Activated naive CD4-positive, alpha-beta T cell treated with anti-CD3 and anti-CD28 coated beads, Interleukin-2, amount 10 ng/mL, durations not matched to agents 7 days and 5 days (primary cell): ENCODE data around the gene TOX3.

Experiments
- CTCF ChIA-PET: fragments of 350-600 bp; sonication (Branson Sonifier 250); formaldehyde crosslinking; loops from one replicate; lab custom pipeline; 2021; ENCODE audit warnings: antibody characterized with exemption; lab: Charles Lee
- DNase-seq: peaks from one replicate; pipeline ENCODE4 v3.0.0-alpha.2; 2020
- H3K27ac Mint-ChIP-seq: one replicate; pipeline ENCODE4 v1.8.0; 2021; ENCODE audit warnings: mild to moderate bottlenecking, moderate library complexity, mixed read lengths
- H3K27me3 Mint-ChIP-seq: one replicate; pipeline ENCODE4 v1.8.0; 2021; ENCODE audit warnings: mild to moderate bottlenecking, mixed read lengths
- H3K36me3 Mint-ChIP-seq: one replicate; pipeline ENCODE4 v1.8.0; 2021; ENCODE audit warnings: mixed read lengths
- H3K4me1 Mint-ChIP-seq: one replicate; pipeline ENCODE4 v1.8.0; 2021; ENCODE audit warnings: mixed read lengths
- H3K4me3 Mint-ChIP-seq: one replicate; pipeline ENCODE4 v1.8.0; 2021; ENCODE audit warnings: mild to moderate bottlenecking, moderate library complexity, mixed read lengths
- H3K9me3 Mint-ChIP-seq: one replicate; pipeline ENCODE4 v1.8.0; 2021; ENCODE audit warnings: mixed read lengths

TOX3 gene

DNA sequence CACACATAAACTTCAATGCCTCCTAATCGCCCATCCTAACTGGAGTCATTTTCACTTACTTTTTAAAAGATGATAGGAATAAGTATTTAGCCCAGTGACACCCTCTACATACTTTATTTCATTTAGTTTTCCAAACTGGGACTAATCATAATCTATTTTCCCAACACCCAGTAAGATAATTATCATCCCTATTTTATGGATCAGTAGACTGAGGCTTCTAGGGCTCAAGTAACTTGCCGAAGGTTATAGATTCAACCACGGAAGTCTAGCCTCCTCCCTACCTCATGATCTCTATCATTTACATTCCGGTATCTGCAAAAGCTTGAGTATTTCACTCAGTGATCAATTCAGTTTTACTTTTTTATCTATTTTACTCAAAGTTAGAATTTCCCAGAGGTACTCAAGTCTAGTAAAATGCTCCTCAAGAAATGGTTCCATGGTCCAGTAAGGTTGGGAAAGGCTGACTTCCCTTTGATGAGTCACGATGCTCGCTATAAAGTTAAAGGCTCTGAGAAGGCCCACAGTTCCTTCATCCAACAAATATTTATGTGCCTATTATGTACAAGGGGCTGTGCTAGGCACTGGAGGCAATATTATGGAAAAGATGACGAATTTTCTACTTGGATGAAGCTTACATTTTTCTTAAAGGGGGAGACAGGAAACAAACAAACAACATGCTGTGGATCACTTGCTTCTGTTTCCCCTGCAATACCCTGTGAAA is 75.1 kb downstream of the TOX3 start:
- CTCF ChIA-PET, result no interaction called here
- Mint-ChIP-seq H3K9me3 (no peaks in the 10 kb centered on the region), H3K4me3 (no peak overlapping the region), H3K27me3 (no peaks in the 10 kb centered on the region), H3K4me1 (no peaks in the 10 kb centered on the region), H3K27ac (no peak overlapping the region), H3K36me3 (no peaks in the 10 kb centered on the region)
- DNase-seq, result no peak

DNA sequence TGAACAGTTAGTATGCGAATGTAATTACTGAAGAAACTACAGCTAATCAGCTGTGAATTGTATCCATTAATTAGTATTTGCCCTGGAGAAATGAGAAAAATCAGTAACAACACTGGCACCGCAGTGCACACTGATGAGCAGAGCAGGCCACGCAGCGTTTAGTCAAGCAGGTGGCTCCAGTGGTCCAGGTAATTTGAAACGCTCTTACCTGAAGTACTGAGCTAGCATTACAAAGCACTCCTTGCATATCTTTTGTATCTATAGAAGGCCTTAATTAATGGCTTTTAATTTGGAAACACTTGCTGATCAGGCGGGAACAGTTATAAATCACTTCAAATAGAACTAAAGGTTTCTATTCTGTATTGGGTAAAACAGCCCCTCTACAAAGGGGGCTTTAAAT is 76.4 kb downstream of the TOX3 start:
- no peaks in the 10 kb centered on the region for H3K36me3 Mint-ChIP-seq
- no peaks in the 10 kb centered on the region for H3K9me3 Mint-ChIP-seq
- no peak overlapping the region for H3K4me3 Mint-ChIP-seq
- no peak overlapping the region for H3K27ac Mint-ChIP-seq
- CTCF ChIA-PET, result no interaction called here
- no peaks in the 10 kb centered on the region for H3K4me1 Mint-ChIP-seq
- H3K27me3 Mint-ChIP-seq, result no peaks in the 10 kb centered on the region
- DNase-seq, result no peak

DNA sequence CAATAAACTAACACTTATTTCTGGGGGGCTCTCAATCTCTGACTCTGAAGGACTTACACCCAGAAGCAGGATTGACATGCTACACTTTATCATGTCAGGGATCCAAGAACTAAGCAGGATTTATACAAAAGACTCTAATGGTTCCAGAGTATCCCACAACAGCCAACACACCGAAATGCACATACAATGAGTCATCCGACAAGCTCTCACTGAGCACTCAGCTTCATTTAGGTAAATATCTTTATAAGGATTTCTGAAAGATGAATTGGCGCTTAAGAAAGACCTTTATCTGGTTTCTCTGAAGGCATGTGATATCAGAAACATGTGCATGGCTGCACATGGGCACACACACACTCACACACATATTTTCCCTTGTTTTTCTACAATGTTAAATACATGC is 77.2 kb downstream of the TOX3 start:
- no peaks in the 10 kb centered on the region for H3K36me3 Mint-ChIP-seq
- H3K27ac Mint-ChIP-seq, result no peak overlapping the region
- no peak for DNase-seq
- H3K27me3 Mint-ChIP-seq, result no peaks in the 10 kb centered on the region
- H3K9me3 Mint-ChIP-seq, result no peaks in the 10 kb centered on the region
- no peaks in the 10 kb centered on the region for H3K4me1 Mint-ChIP-seq
- CTCF ChIA-PET, result no interaction called here
- no peak overlapping the region for H3K4me3 Mint-ChIP-seq

DNA sequence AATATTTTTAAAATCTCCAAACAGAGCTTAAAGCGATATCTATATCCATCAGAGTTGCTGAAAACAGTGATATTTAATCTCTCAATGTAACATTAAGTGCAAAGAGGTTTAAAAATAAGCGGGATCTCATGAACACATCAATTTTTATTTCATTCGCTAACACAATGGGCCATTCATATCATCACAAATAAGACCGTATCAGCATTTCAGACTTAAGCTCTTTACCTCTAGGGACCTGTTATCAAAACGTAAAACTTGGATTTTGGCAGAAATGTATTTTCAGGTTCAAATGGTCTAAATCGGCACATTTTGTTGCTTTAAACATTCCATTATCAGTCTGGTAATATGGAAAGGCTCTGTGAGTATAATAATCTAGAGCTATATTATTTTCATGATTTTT is 77.9 kb downstream of the TOX3 start:
- H3K4me3 Mint-ChIP-seq, result no peak overlapping the region
- H3K9me3 Mint-ChIP-seq, result no peaks in the 10 kb centered on the region
- no peaks in the 10 kb centered on the region for H3K36me3 Mint-ChIP-seq
- no peaks in the 10 kb centered on the region for H3K27me3 Mint-ChIP-seq
- no peak overlapping the region for H3K27ac Mint-ChIP-seq
- CTCF ChIA-PET, result no interaction called here
- H3K4me1 Mint-ChIP-seq, result no peaks in the 10 kb centered on the region
- no peak for DNase-seq

DNA sequence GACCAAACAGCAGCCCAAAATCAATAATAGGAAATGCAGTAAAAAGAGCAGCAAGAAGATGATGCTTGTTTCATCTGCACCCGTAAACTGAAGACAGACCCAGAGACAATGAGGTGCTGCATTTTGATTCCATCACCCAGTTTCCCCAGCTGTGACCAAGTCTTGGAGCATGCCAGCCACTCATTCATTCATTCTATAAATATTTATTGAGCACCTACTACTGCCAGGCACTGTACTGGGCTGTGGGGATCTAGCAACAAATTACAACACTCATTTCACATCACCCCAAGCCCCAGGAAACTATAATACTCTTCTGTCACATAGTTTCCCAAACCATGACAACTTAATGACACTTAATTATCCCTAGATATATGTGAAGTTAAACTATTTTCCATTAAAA is 79.2 kb downstream of the TOX3 start:
- Mint-ChIP-seq H3K4me3 (no peak overlapping the region), H3K36me3 (no peaks in the 10 kb centered on the region), H3K9me3 (no peaks in the 10 kb centered on the region), H3K27me3 (no peaks in the 10 kb centered on the region), H3K4me1 (no peaks in the 10 kb centered on the region), H3K27ac (no peak overlapping the region)
- CTCF ChIA-PET, result no interaction called here
- no peak for DNase-seq

DNA sequence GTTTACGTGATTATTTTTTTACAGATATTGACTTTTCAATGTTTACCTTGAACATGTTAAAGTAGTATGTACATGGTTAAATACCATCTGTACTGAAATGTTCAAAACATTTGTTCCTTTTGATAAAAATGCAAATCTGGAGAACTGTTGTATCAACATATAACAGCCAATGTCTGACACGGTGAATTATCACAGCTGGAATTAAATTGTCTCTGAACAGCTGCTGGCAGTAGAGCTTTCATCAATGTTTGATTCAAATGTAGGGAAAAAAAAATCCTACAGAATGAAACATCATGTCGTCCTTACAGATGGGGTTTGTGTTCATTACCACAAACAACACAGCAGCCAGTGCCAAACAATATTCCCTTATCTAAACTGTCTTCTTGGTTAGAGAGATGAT is 79.9 kb downstream of the TOX3 start:
- Mint-ChIP-seq H3K4me3 (no peak overlapping the region), H3K9me3 (no peaks in the 10 kb centered on the region), H3K36me3 (no peaks in the 10 kb centered on the region), H3K27ac (no peak overlapping the region), H3K4me1 (no peaks in the 10 kb centered on the region), H3K27me3 (no peaks in the 10 kb centered on the region)
- no peak for DNase-seq
- CTCF ChIA-PET, result no interaction called here

DNA sequence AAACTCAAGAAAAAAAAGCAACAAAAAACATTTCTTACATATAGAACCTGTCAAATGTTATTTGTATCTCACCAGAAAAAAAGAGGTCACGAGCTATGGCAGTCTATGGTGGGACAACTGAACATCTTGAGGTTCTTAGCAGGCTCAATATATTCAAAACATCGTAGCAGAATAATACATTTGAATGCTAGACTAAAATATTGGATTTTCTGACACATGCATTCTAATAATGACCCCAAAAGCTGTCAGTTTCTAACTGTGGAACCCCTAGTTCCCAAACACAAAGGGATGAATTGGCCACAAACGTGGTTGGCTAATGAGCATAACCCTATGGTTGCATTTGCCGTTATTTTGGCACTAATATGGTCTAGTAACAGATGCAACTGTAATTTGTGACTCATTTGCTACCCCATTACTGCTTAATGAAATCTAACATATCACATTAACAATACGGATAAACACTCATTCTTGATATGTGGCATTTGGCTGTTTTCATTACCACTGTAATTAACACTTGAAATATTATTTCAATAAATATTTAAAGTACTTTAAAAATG is 81.2 kb downstream of the TOX3 start:
- CTCF ChIA-PET, result no interaction called here
- H3K9me3 Mint-ChIP-seq, result no peaks in the 10 kb centered on the region
- H3K27me3 Mint-ChIP-seq, result no peaks in the 10 kb centered on the region
- no peak for DNase-seq
- H3K4me3 Mint-ChIP-seq, result no peak overlapping the region
- H3K27ac Mint-ChIP-seq, result no peak overlapping the region
- no peaks in the 10 kb centered on the region for H3K36me3 Mint-ChIP-seq
- no peaks in the 10 kb centered on the region for H3K4me1 Mint-ChIP-seq

DNA sequence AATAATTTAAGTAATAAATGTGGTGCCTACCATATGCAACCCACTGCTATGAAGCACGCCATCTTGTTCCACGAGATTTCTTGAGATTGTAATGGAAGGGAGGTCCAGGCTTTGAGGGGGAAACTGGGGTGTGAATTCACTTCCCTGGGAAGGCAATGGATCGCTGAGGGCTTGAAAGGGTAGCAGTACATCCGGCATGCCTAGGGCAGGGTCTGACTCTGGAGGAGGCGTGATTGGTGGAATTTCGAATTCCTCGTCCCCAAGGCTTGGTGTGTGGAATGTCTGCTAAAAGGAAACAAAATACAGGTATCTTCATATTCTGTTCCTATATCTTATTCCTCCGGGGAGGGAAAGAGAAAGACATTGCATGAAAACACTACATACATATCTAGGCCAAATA is 83.0 kb downstream of the TOX3 start:
- H3K4me1 Mint-ChIP-seq, result no peaks in the 10 kb centered on the region
- H3K4me3 Mint-ChIP-seq, result no peak overlapping the region
- H3K36me3 Mint-ChIP-seq, result no peaks in the 10 kb centered on the region
- no peaks in the 10 kb centered on the region for H3K27me3 Mint-ChIP-seq
- H3K27ac Mint-ChIP-seq, result no peak overlapping the region
- CTCF ChIA-PET, result no interaction called here
- no peaks in the 10 kb centered on the region for H3K9me3 Mint-ChIP-seq
- DNase-seq, result no peak

DNA sequence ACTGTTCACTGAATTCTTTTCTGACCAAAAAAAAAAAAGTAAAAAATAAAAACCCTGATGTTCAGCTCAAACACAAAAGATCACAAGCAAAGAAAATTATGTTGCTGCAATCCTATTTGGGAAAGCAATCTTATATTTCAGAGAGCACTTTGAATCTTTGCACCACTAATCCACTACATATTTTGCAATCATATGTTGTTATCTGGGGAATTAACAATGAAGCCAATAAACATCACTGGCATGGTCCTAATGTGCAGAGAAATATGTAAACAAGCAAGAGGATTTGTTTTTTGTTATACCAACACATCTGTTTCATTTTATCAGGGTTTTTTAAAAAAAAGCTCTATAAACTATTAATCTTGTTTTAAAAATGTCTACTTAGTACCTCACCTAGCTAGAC is 84.1 kb downstream of the TOX3 start:
- no peaks in the 10 kb centered on the region for H3K9me3 Mint-ChIP-seq
- no peak overlapping the region for H3K27ac Mint-ChIP-seq
- no peaks in the 10 kb centered on the region for H3K27me3 Mint-ChIP-seq
- DNase-seq, result no peak
- CTCF ChIA-PET, result no interaction called here
- H3K4me1 Mint-ChIP-seq, result no peaks in the 10 kb centered on the region
- no peak overlapping the region for H3K4me3 Mint-ChIP-seq
- H3K36me3 Mint-ChIP-seq, result no peaks in the 10 kb centered on the region

DNA sequence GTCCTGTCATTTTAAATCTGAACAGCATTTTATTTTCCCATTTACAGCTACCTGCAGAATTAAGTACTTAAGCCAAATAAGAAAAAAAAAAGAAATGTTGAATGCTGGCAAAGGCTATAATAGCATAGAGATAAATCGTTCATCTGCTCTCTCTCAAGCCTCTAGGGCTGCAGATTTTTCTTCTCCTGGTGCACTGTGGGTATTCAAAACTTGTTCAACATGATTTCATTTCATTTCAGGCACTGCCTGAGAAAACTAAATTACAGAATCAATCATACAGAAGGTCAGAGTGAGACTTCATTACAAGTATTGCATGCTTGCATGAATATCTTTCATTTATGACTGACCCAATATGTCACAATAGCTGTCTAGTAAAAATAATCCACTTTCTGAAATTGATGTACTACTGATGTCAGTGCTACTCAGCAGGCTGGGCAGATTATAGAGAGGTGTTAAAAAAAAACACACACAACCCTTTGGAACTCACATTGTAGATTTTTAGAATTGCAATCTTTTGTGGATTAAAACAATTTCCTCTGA is 86.2 kb downstream of the TOX3 start:
- CTCF ChIA-PET, result no interaction called here
- DNase-seq, result no peak
- Mint-ChIP-seq H3K27ac (no peak overlapping the region), H3K4me1 (no peaks in the 10 kb centered on the region), H3K9me3 (no peaks in the 10 kb centered on the region), H3K36me3 (no peaks in the 10 kb centered on the region), H3K4me3 (no peak overlapping the region), H3K27me3 (no peaks in the 10 kb centered on the region)

DNA sequence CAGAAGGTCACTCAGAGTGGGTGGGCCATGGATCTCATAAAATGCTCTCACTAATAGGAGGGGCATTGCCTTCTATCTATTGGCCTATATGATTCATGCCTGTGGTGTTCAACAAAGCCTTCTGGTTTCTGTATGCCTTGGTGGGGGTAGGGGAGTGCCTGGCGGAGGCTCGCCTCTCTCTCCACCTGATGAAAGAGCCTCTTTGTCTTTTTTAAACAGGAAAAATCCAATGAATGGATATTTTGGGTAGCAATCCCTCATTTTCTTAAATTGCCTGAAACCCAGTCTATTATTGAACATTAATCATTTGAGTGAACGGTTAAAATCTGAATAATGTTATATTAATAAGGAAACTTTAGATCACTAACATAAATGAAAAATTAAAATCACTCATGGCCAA is 90.6 kb downstream of the TOX3 start:
- Mint-ChIP-seq H3K4me1 (no peaks in the 10 kb centered on the region), H3K36me3 (no peaks in the 10 kb centered on the region), H3K9me3 (no peaks in the 10 kb centered on the region), H3K27ac (no peak overlapping the region), H3K27me3 (no peaks in the 10 kb centered on the region), H3K4me3 (no peak overlapping the region)
- no peak for DNase-seq
- CTCF ChIA-PET, result no interaction called here

DNA sequence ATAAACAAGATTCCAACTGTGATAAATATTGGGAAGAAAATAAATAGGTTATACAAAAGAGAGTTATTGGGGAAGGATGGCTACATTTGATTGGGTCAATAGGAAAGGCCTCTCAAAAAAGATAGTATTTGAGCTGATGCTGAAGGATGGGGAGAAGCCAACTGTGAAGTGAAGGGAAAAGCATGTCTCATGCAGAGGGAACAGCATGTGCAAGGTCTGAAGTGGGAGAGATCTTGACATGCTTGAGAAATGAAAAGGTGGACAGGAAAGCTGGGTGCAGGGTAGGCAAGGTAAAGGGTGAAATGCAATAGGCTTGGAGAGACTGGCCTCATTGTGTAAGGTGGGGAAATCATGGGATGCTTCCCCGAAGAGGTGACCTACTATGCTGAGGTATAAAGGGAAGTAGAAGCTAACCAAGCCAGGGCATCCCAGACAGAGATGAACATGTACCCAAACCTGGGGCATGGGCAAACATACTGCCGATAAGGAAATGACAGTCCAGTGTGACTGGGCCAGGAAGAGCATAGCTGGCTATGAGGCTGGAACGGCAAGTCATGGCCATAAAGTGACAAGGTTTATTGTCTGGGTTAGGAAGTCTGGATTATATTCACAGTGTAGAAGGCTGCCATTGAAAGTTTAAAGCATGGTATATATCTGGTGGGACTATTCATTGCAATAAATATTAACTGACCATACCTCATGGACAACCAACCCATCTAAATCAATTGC is 91.2 kb downstream of the TOX3 start:
- H3K9me3 Mint-ChIP-seq, result no peaks in the 10 kb centered on the region

DNA sequence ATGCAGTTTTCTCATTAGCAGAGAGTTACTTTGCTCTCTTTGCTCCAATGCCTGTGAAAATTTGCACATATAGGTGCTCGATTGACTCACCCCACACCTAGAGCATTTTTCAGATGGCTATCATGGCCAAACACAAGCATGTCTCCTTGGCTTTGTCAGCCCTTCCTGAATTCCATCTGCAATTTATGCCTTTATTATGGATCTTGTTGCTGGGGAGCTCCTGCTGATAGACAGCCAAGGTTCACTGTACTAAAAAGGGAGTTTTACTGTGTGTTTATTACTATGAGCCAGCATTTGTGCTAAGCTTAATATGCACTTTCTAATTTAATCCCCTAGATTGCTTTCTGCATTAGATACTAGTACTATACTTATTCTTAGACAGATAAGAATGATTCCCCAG is 93.3 kb downstream of the TOX3 start:
- CTCF ChIA-PET, result no interaction called here
- DNase-seq, result no peak
- H3K9me3 Mint-ChIP-seq, result no peaks in the 10 kb centered on the region
- no peaks in the 10 kb centered on the region for H3K4me1 Mint-ChIP-seq
- no peaks in the 10 kb centered on the region for H3K27me3 Mint-ChIP-seq
- H3K4me3 Mint-ChIP-seq, result no peak overlapping the region
- H3K27ac Mint-ChIP-seq, result no peak overlapping the region
- H3K36me3 Mint-ChIP-seq, result no peaks in the 10 kb centered on the region

More for the DNA sequence above, 91.2 kb downstream of the TOX3 start:
- H3K27ac Mint-ChIP-seq, result no peak overlapping the region
- no peak for DNase-seq
- no peaks in the 10 kb centered on the region for H3K27me3 Mint-ChIP-seq
- CTCF ChIA-PET, result no interaction called here
- H3K36me3 Mint-ChIP-seq, result no peaks in the 10 kb centered on the region
- no peaks in the 10 kb centered on the region for H3K4me1 Mint-ChIP-seq
- H3K4me3 Mint-ChIP-seq, result no peak overlapping the region

DNA sequence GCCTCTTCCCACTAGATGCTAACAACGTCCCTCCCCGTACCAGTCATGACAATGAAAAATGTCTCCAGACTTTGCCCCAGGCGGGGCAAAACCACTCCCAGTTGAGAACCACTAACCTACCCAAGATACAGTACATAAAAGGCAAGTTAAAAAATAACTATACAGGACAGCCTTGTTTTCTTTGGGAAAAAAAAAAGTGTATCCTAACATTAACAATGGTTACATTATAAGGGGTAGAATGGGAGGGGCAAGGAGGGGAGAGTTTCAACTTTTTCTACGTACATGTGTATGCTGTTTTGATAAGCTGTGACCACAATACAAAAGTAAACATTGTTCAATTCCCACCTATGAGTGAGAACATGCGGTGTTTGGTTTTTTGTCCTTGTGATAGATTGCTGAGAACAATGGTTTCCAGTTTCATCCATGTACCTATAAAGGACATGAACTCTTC is 94.9 kb downstream of the TOX3 start:
- no peaks in the 10 kb centered on the region for H3K4me1 Mint-ChIP-seq
- H3K36me3 Mint-ChIP-seq, result no peaks in the 10 kb centered on the region
- CTCF ChIA-PET, result no interaction called here
- H3K4me3 Mint-ChIP-seq, result no peak overlapping the region
- no peaks in the 10 kb centered on the region for H3K27me3 Mint-ChIP-seq
- no peaks in the 10 kb centered on the region for H3K9me3 Mint-ChIP-seq
- H3K27ac Mint-ChIP-seq, result no peak overlapping the region
- DNase-seq, result no peak

DNA sequence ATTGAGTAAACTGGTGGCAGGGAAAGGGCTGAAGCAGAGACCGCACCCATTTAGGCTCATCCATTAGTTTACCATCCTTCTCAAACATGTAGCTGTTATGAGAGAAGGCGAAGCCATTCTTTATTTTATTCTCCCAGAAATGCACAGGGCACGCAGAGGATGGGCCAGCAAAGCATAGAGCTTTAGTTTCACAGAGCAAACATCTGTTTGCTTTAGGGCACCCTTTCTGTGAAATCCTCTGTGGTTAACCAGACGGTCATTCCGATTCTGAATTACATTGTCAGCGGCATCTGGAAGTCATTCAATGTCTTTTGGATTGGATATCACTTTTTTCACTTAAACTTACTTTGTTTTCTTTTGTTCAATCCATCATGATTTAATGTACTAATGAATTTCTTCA is 96.0 kb downstream of the TOX3 start:
- Mint-ChIP-seq H3K9me3 (no peaks in the 10 kb centered on the region), H3K36me3 (no peaks in the 10 kb centered on the region), H3K27ac (no peak overlapping the region), H3K27me3 (no peaks in the 10 kb centered on the region), H3K4me1 (no peaks in the 10 kb centered on the region), H3K4me3 (no peak overlapping the region)
- CTCF ChIA-PET, result no interaction called here
- DNase-seq, result no peak
